OCI-LY7 (cell line): ENCODE measurements around the gene FLCN. TPM values are rescaled to one million over a fixed set of nuclear protein-coding genes. Genes with fewer than 3 reads are reported as not detected.

Experiments
- BruUV-seq: library from RNA; stranded (reverse); fragments of 400-500 nt; replicated peaks from 2 replicates; lab custom pipeline; 2021; lab: Mats Ljungman, UMichigan
- CTCF ChIA-PET: fragments of 300-600 bp; sonication (Branson Sonifier 250); formaldehyde crosslinking; loops from one replicate; lab custom pipeline; 2022; ENCODE audit warnings: antibody characterized with exemption; ENCODE audit not compliant: unreplicated experiment; lab: Charles Lee
- POLR2A ChIA-PET: fragments of 300-600 bp; sonication (Branson Sonifier 250); formaldehyde crosslinking; loops from one replicate; lab custom pipeline; 2022; ENCODE audit warnings: antibody characterized with exemption; lab: Charles Lee
- DNase-seq: peaks from one replicate; pipeline ENCODE4 v3.0.0-alpha.2; 2015; ENCODE audit warnings: low spot score
- H2AFZ ChIP-seq: fragments of 200-600 bp; sonication (generic), shearing (Covaris generic); 2 replicates; pipeline ENCODE4 v1.6.1; 2014; ENCODE audit warnings: mild to moderate bottlenecking, antibody characterized with exemption, low read length, moderate library complexity
- H3K27ac ChIP-seq: fragments of 200-600 bp; sonication (generic); 2 replicates; pipeline ENCODE4 v1.5.1; 2014; ENCODE audit warnings: mixed run types, low read depth, mild to moderate bottlenecking, moderate library complexity, low read length, inconsistent platforms; ENCODE audit not compliant: poor library complexity, severe bottlenecking
- H3K36me3 ChIP-seq: fragments of 200-600 bp; sonication (generic); 2 replicates; pipeline ENCODE4 v1.6.1; 2014; ENCODE audit warnings: mild to moderate bottlenecking, antibody characterized with exemption, low read length, moderate library complexity, mixed read lengths; ENCODE audit not compliant: insufficient read depth
- H3K4me1 ChIP-seq: fragments of 200-600 bp; sonication (generic); 2 replicates; pipeline ENCODE4 v1.5.1; 2014; ENCODE audit warnings: mild to moderate bottlenecking, low read length; ENCODE audit not compliant: insufficient read depth, poor library complexity, severe bottlenecking
- H3K4me2 ChIP-seq: fragments of 200-600 bp; sonication (generic); 2 replicates; pipeline ENCODE4 v1.6.1; 2014; ENCODE audit warnings: mild to moderate bottlenecking, low read length
- H3K4me3 ChIP-seq: fragments of 200-600 bp; sonication (generic); 2 replicates; pipeline ENCODE4 v1.5.1; 2014; ENCODE audit warnings: mild to moderate bottlenecking, low read depth, low read length; ENCODE audit not compliant: poor library complexity, severe bottlenecking
- H3K79me2 ChIP-seq: fragments of 200-600 bp; sonication (generic); 2 replicates; pipeline ENCODE4 v1.6.1; 2016; ENCODE audit warnings: low read depth, mild to moderate bottlenecking, low read length, moderate library complexity, mixed read lengths; ENCODE audit not compliant: insufficient read depth
- H3K9me2 ChIP-seq: fragments of 200-600 bp; sonication (generic); 2 replicates; pipeline ENCODE4 v1.6.1; 2016; ENCODE audit warnings: mild to moderate bottlenecking, low read length, mixed read lengths; ENCODE audit not compliant: insufficient read depth
- H3K9me3 ChIP-seq: fragments of 200-600 bp; sonication (generic); 2 replicates; pipeline ENCODE4 v1.6.1; 2014; ENCODE audit warnings: mild to moderate bottlenecking, mixed run types, low read length, mixed read lengths
- H4K20me1 ChIP-seq: fragments of 200-600 bp; sonication (generic); 2 replicates; pipeline ENCODE4 v1.6.1; 2014; ENCODE audit warnings: mild to moderate bottlenecking, antibody characterized with exemption, low read length, moderate library complexity, mixed read lengths; ENCODE audit not compliant: insufficient read depth
- EZH2phosphoT487 ChIP-seq: fragments of 200-600 bp; sonication (generic); IDR thresholded peaks from 2 replicates; pipeline ENCODE4 v1.6.1; 2018; ENCODE audit warnings: low read depth, borderline replicate concordance, mild to moderate bottlenecking, mixed run types, antibody characterized with exemption, low read length, moderate library complexity, mixed read lengths
- intact Hi-C: fragments of 100-400 bp; cut with micrococcal nuclease; formaldehyde crosslinking; loops from one replicate; pipeline ENCODE4 v1.10.0; 2022; ENCODE audit not compliant: unreplicated experiment
- total RNA-seq, 2 experiments: library from RNA; depleted of rRNA in 1 of 2; stranded (reverse); fragments of >200 nt in 1 of 2; shearing (Covaris generic) in 1 of 2; gene quantifications; 2 replicates each; pipeline ENCODE4 v1.2.3, GENCODE V29; 2014 to 2022
- TF ChIP-seq, protein P1 (sequence below): fragments of 200-600 bp; sonication (generic); conservative IDR thresholded peaks from 2 replicates; pipeline ENCODE4 v1.5.1; 2014; ENCODE audit warnings: mild to moderate bottlenecking, antibody characterized with exemption, low read length, moderate library complexity, mixed read lengths

Gene FLCN
- total RNA-seq, 2 experiments from 2014 or later: 20.5 to 20.9 TPM

DNA sequence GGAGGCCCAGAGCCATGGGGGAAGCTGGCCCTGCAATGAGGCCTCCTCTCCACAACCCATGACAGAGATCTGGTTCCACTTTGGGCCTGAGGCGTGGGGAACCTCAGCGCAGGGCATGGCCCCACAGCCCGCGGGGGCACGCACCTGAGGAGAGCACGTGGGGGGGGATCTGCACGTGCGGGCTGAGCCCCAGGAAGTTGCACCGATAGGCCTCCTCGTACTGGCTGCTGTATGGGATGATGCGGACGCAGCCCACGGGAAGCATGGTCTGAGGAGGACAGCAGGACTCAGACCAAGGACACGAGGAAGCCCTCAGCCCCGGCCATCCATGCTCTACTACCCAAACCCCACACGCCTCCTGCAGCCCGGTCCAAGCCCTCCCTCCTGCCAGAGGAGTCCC, 20.7 kb downstream of the FLCN start:
- Histone ChIP-seq H3K4me2 (no peak overlapping the region), H4K20me1 (no peaks in the 10 kb centered on the region)

DNA sequence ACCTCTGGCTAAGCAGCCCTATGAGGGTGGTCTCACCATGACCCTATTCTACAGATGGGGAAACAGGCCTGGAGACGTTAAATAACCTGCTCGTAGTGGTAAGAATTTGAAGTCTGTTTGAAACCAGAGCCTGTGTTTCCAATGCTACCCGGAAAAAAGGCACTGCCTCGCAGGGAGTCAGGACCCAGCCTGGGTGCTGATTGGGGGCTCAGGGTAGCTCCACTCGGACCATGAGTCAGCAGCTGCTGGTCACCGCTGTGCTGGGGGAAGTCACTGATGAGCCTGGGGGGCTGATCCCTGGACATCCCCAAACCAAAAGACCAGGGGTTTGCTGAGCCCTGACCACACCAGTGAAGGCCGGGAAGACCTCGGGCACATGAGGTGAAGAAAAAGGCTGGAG, 21.4 kb downstream of the FLCN start:
- intact Hi-C loops: no loop called here
- Histone ChIP-seq H3K9me3 (no peaks in the 10 kb centered on the region), H3K36me3 (peaks cover 26% of the 10 kb centered on the region; the same call in 1 of the 2 replicates), H3K9me2 (no peaks in the 10 kb centered on the region), H3K79me2 (no peaks in the 10 kb centered on the region), H2AFZ (no peak overlapping the region), H4K20me1 (no peaks in the 10 kb centered on the region), H3K4me1 (no peaks in the 10 kb centered on the region), H3K4me3 (no peak overlapping the region), H3K4me2 (no peak overlapping the region), H3K27ac (no peak overlapping the region)
- BruUV-seq: no TSS peak
- ChIA-PET POLR2A (no interaction called here), CTCF (no interaction called here)
- TF ChIP-seq, protein P1, sequence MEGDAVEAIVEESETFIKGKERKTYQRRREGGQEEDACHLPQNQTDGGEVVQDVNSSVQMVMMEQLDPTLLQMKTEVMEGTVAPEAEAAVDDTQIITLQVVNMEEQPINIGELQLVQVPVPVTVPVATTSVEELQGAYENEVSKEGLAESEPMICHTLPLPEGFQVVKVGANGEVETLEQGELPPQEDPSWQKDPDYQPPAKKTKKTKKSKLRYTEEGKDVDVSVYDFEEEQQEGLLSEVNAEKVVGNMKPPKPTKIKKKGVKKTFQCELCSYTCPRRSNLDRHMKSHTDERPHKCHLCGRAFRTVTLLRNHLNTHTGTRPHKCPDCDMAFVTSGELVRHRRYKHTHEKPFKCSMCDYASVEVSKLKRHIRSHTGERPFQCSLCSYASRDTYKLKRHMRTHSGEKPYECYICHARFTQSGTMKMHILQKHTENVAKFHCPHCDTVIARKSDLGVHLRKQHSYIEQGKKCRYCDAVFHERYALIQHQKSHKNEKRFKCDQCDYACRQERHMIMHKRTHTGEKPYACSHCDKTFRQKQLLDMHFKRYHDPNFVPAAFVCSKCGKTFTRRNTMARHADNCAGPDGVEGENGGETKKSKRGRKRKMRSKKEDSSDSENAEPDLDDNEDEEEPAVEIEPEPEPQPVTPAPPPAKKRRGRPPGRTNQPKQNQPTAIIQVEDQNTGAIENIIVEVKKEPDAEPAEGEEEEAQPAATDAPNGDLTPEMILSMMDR: no peak
- TF ChIP-seq EZH2phosphoT487: no peak
- DNase-seq: no peak

More for the DNA sequence above, 20.7 kb downstream of the FLCN start:
- BruUV-seq: no TSS peak
- Histone ChIP-seq H2AFZ (no peak overlapping the region), H3K79me2 (no peaks in the 10 kb centered on the region), H3K4me3 (no peak overlapping the region), H3K9me2 (no peaks in the 10 kb centered on the region), H3K4me1 (no peaks in the 10 kb centered on the region), H3K27ac (no peak overlapping the region), H3K9me3 (no peaks in the 10 kb centered on the region), H3K36me3 (peaks cover 26% of the 10 kb centered on the region; the same call in 1 of the 2 replicates)
- ChIA-PET POLR2A (no interaction called here), CTCF (no interaction called here)
- intact Hi-C loops: no loop called here
- no peak for DNase-seq
- no peak for TF ChIP-seq EZH2phosphoT487
- TF ChIP-seq, protein P1: no peak

DNA sequence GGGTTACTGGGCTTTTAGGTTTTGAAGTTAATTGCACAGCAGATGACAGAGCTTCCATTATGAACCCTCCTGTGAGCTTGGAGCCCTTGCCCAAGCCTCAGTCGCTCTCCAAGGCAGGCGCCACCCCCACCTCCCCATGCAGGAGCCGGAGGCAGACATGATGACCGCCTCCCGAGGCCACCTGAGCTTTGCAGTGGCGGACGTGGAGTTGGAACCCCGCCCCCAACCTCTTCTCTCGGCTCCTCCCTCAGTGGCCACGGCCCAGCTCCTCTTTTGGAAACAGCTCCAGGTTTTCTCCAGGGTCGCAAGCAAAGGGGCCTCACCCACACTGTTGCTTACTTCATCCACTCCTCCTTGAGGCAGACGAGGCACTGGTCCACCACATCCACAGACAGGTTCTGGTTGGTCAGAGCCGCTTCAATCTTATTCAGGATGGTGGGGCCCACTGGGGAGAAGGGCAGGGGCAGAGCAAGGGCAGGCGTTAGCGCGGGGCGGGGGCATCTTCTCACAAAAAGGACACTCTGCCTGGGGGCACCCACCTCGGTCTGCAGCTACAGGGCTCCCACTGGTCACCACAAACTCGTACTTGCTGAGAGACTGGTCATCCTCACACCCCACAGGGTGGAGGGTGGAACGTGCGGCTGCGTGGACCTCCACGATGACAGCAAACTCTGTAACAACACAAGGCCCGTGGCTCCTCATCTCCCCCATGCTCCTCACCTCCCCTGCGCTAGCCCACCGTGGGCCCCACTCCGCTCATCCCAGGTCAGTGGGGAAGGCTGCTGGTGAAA, 22.1 kb downstream of the FLCN start:
- Histone ChIP-seq H2AFZ (no peak overlapping the region), H3K4me2 (no peak overlapping the region), H3K4me3 (no peak overlapping the region), H3K36me3 (peaks cover 26% of the 10 kb centered on the region; the same call in 1 of the 2 replicates), H3K4me1 (no peaks in the 10 kb centered on the region), H3K27ac (no peak overlapping the region), H4K20me1 (no peaks in the 10 kb centered on the region), H3K9me3 (no peaks in the 10 kb centered on the region), H3K79me2 (no peaks in the 10 kb centered on the region), H3K9me2 (no peaks in the 10 kb centered on the region)
- ChIA-PET POLR2A (no interaction called here), CTCF (no interaction called here)
- BruUV-seq: no TSS peak
- DNase-seq: no peak
- intact Hi-C loops: no loop called here
- TF ChIP-seq EZH2phosphoT487: no peak
- TF ChIP-seq, protein P1: no peak
